NB4 (cell line): Measurements from ENCODE around the gene PERM1.

Source experiments
- MYC ChIP-seq: IDR thresholded peaks from 2 replicates; pipeline ENCODE4 v1.6.1; 2011; ENCODE audit warnings: low read depth, low read length
- POLR2A ChIP-seq: IDR thresholded peaks from 2 replicates; pipeline ENCODE4 v1.6.1; 2011; ENCODE audit warnings: mild to moderate bottlenecking; ENCODE audit not compliant: insufficient read length; ENCODE audit errors: extremely low read depth
- TF ChIP-seq, protein P1 (sequence below): IDR thresholded peaks from one replicate; pipeline ENCODE4 v1.5.1; 2012; ENCODE audit warnings: low read depth, low read length
- TF ChIP-seq, protein P2 (sequence below): IDR thresholded peaks from 2 replicates; pipeline ENCODE4 v1.6.1; 2011; ENCODE audit warnings: low read depth, low read length

DNA sequence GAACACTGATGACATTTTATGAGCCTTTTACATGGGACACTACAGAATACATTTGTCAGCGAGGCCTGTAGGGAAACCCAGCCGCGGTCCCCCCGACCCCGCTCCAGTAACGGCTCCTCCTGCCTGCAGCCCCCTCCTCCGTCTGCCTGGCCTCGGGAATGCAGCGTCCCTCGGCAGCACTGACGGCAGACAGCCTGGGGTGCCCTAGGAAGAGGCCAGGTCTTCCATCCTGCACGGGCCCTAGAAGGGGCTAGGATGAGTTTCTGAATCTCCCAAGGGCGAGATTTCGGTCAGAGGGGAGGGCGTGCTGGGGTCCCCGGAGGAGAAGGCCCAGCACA, 49.8 kb downstream of the PERM1 start:
- TF ChIP-seq, protein P1, sequence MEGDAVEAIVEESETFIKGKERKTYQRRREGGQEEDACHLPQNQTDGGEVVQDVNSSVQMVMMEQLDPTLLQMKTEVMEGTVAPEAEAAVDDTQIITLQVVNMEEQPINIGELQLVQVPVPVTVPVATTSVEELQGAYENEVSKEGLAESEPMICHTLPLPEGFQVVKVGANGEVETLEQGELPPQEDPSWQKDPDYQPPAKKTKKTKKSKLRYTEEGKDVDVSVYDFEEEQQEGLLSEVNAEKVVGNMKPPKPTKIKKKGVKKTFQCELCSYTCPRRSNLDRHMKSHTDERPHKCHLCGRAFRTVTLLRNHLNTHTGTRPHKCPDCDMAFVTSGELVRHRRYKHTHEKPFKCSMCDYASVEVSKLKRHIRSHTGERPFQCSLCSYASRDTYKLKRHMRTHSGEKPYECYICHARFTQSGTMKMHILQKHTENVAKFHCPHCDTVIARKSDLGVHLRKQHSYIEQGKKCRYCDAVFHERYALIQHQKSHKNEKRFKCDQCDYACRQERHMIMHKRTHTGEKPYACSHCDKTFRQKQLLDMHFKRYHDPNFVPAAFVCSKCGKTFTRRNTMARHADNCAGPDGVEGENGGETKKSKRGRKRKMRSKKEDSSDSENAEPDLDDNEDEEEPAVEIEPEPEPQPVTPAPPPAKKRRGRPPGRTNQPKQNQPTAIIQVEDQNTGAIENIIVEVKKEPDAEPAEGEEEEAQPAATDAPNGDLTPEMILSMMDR = no peak
- TF ChIP-seq POLR2A (no peak), MYC (no peak)
- TF ChIP-seq, protein P2, sequence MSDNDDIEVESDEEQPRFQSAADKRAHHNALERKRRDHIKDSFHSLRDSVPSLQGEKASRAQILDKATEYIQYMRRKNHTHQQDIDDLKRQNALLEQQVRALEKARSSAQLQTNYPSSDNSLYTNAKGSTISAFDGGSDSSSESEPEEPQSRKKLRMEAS = no peak
